KMS-11 (cell line): ENCODE measurements around the gene TRAF3IP3.

Experiments used
- H2AFZ ChIP-seq: fragments of 200-600 bp; sonication (generic); 2 replicates; pipeline ENCODE4 v1.6.1; 2016; ENCODE audit warnings: antibody characterized with exemption, mixed run types, low read depth
- H3K27ac ChIP-seq: fragments of 200-600 bp; sonication (generic); 2 replicates; pipeline ENCODE4 v1.6.1; 2016; ENCODE audit warnings: mild to moderate bottlenecking, mixed run types
- H3K27me3 ChIP-seq: fragments of 200-600 bp; sonication (generic); 2 replicates; pipeline ENCODE4 v1.6.1; 2017; ENCODE audit warnings: mild to moderate bottlenecking, low read depth, mixed run types, moderate library complexity; ENCODE audit not compliant: insufficient read depth
- H3K36me3 ChIP-seq: fragments of 200-600 bp; sonication (generic); 2 replicates; pipeline ENCODE4 v1.6.1; 2017; ENCODE audit warnings: mild to moderate bottlenecking, mixed run types; ENCODE audit not compliant: insufficient read depth
- H3K4me1 ChIP-seq: fragments of 200-600 bp; sonication (generic); 2 replicates; pipeline ENCODE4 v1.6.1; 2016; ENCODE audit warnings: mild to moderate bottlenecking, low read depth, mixed run types; ENCODE audit not compliant: poor library complexity, severe bottlenecking
- H3K4me2 ChIP-seq: fragments of 200-600 bp; sonication (generic); 2 replicates; pipeline ENCODE4 v1.7.0; 2016; ENCODE audit warnings: mild to moderate bottlenecking, mixed run types
- H3K4me3 ChIP-seq: fragments of 200-600 bp; sonication (generic); IDR thresholded peaks from 2 replicates; pipeline ENCODE4 v1.6.1; 2017; ENCODE audit warnings: low read depth, low read length, mixed read lengths; ENCODE audit not compliant: insufficient read depth
- H3K79me2 ChIP-seq: fragments of 200-600 bp; sonication (generic); 2 replicates; pipeline ENCODE4 v1.6.1; 2016; ENCODE audit warnings: low read depth, mixed run types; ENCODE audit not compliant: insufficient read depth
- H3K9ac ChIP-seq: fragments of 200-600 bp; sonication (generic); 2 replicates; pipeline ENCODE4 v1.6.1; 2016; ENCODE audit warnings: mild to moderate bottlenecking, mixed run types
- H4K20me1 ChIP-seq: fragments of 200-600 bp; sonication (generic); 2 replicates; pipeline ENCODE4 v1.6.1; 2016; ENCODE audit warnings: mild to moderate bottlenecking, mixed run types; ENCODE audit not compliant: insufficient read depth
- TF ChIP-seq, protein P1 (sequence below): fragments of 200-600 bp; sonication (generic); conservative IDR thresholded peaks from 2 replicates; pipeline ENCODE4 v1.6.1; 2017; ENCODE audit warnings: low read depth, mild to moderate bottlenecking, antibody characterized with exemption, low read length, moderate library complexity, mixed read lengths

The TRAF3IP3 gene

GRCh38 chr1:209800984-209801834 is 45.4 kb downstream of the TRAF3IP3 start:
- H3K4me2 ChIP-seq, result no peak overlapping the region
- H3K79me2 ChIP-seq, result no peaks in the 10 kb centered on the region
- no peak overlapping the region for H3K9ac ChIP-seq
- no peak overlapping the region for H3K27ac ChIP-seq
- H2AFZ ChIP-seq, result no peak overlapping the region
- H3K27me3 ChIP-seq, result no peaks in the 10 kb centered on the region
- H3K36me3 ChIP-seq, result no peaks in the 10 kb centered on the region
- no peak overlapping the region for H3K4me3 ChIP-seq
- no peaks in the 10 kb centered on the region for H4K20me1 ChIP-seq
- TF ChIP-seq, protein P1, sequence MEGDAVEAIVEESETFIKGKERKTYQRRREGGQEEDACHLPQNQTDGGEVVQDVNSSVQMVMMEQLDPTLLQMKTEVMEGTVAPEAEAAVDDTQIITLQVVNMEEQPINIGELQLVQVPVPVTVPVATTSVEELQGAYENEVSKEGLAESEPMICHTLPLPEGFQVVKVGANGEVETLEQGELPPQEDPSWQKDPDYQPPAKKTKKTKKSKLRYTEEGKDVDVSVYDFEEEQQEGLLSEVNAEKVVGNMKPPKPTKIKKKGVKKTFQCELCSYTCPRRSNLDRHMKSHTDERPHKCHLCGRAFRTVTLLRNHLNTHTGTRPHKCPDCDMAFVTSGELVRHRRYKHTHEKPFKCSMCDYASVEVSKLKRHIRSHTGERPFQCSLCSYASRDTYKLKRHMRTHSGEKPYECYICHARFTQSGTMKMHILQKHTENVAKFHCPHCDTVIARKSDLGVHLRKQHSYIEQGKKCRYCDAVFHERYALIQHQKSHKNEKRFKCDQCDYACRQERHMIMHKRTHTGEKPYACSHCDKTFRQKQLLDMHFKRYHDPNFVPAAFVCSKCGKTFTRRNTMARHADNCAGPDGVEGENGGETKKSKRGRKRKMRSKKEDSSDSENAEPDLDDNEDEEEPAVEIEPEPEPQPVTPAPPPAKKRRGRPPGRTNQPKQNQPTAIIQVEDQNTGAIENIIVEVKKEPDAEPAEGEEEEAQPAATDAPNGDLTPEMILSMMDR, result no peak
- H3K4me1 ChIP-seq, result no peaks in the 10 kb centered on the region

GRCh38 chr1:209802117-209802779 is 46.4 kb downstream of the TRAF3IP3 start:
- H3K27me3 ChIP-seq, result no peaks in the 10 kb centered on the region
- no peak overlapping the region for H2AFZ ChIP-seq
- H3K27ac ChIP-seq, result no peak overlapping the region
- TF ChIP-seq, protein P1, result no peak
- no peaks in the 10 kb centered on the region for H3K79me2 ChIP-seq
- no peak overlapping the region for H3K4me3 ChIP-seq
- no peaks in the 10 kb centered on the region for H4K20me1 ChIP-seq
- H3K4me2 ChIP-seq, result no peak overlapping the region
- no peaks in the 10 kb centered on the region for H3K4me1 ChIP-seq
- no peaks in the 10 kb centered on the region for H3K36me3 ChIP-seq
- H3K9ac ChIP-seq, result no peak overlapping the region

DNA sequence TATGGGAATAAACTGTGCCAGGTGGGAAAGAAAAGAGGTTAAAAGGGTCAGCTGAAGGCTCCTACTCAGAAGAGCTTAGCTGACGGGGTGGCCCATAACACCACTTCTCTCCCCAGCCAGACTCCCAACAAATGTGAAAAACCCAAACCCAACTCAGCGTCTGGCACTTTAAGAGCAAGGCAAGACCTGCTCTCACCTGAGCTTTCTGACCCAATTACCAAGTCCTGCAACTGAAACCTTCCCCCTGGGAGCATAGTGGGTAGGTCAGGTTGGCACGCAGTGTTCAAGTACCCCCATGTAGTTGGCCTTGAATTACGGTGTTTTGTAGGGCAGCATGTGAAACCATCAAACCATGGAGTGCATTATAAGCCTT is 46.9 kb downstream of the TRAF3IP3 start:
- no peaks in the 10 kb centered on the region for H4K20me1 ChIP-seq
- H3K27ac ChIP-seq, result no peak overlapping the region
- H3K9ac ChIP-seq, result no peak overlapping the region
- no peak overlapping the region for H3K4me3 ChIP-seq
- no peaks in the 10 kb centered on the region for H3K79me2 ChIP-seq
- TF ChIP-seq, protein P1, result no peak
- no peaks in the 10 kb centered on the region for H3K27me3 ChIP-seq
- no peaks in the 10 kb centered on the region for H3K4me1 ChIP-seq
- H3K4me2 ChIP-seq, result no peak overlapping the region
- H3K36me3 ChIP-seq, result no peaks in the 10 kb centered on the region
- no peak overlapping the region for H2AFZ ChIP-seq

DNA sequence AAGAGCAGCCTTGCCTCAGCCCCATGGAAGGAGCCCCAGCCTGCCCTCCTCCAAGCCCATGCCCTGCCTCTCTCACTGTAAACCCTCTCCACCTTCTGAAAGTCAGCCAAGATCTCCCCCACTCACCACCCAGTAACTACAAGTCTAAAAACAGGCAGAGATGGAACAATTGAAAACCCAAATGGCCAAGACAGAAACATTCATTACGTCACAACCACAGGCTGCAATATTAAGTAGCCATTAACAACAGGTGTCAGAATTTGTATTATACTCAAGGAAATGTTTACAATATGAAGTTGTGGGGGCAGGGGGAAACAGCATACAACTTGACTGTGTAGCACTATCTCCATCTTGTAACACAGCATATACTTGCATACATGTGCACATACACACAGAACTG is 47.7 kb downstream of the TRAF3IP3 start:
- Histone ChIP-seq H3K79me2 (no peaks in the 10 kb centered on the region), H3K4me2 (no peak overlapping the region), H4K20me1 (no peaks in the 10 kb centered on the region), H3K9ac (no peak overlapping the region), H3K4me3 (no peak overlapping the region), H3K4me1 (peaks cover 5% of the 10 kb centered on the region), H3K27me3 (no peaks in the 10 kb centered on the region), H3K36me3 (no peaks in the 10 kb centered on the region), H2AFZ (no peak overlapping the region), H3K27ac (no peak overlapping the region)
- TF ChIP-seq, protein P1, result no peak
